ENCODE measurements around the gene PAX6. TPM values are rescaled to one million over a fixed set of nuclear protein-coding genes. Genes with fewer than 3 reads are reported as not detected.

PAX6 gene
- total RNA-seq, 1 donor from 2014 or later: 0.46 TPM

GRCh38 chr11:31801298-31801702, 9.8 kb downstream of the PAX6 start:
- intact Hi-C loops (cut with DNase I): no loop called here
- no peak for DNase-seq (ENCODE audit: low spot score)

GRCh38 chr11:31800398-31801265, 10.5 kb downstream of the PAX6 start:
- intact Hi-C loops (cut with DNase I): no loop called here
- no peak for DNase-seq (ENCODE audit: low spot score)

- intact Hi-C loops (cut with DNase I): no loop called here
- no peak for DNase-seq (ENCODE audit: low spot score)
These were observed 11.4 kb downstream of the PAX6 start for GRCh38 chr11:31799435-31800397.

- no peak for DNase-seq (ENCODE audit: low spot score)
- intact Hi-C loops (cut with DNase I): no loop called here
These were observed 12.3 kb downstream of the PAX6 start for GRCh38 chr11:31798554-31799434.

- intact Hi-C loops (cut with DNase I): no loop called here
- no peak for DNase-seq (ENCODE audit: low spot score)
These were observed 13.0 kb downstream of the PAX6 start for GRCh38 chr11:31798057-31798553.

GRCh38 chr11:31797190-31798056, 13.7 kb downstream of the PAX6 start:
- intact Hi-C loops (cut with DNase I): no loop called here
- DNase-seq (ENCODE audit: low spot score): no peak

- intact Hi-C loops (cut with DNase I): no loop called here
- no peak for DNase-seq (ENCODE audit: low spot score)
These were observed 14.5 kb downstream of the PAX6 start for GRCh38 chr11:31796499-31797189.

GRCh38 chr11:31795706-31796498, 15.2 kb downstream of the PAX6 start:
- intact Hi-C loops (cut with DNase I): no loop called here
- DNase-seq (ENCODE audit: low spot score): no peak

- intact Hi-C loops (cut with DNase I): no loop called here
- DNase-seq (ENCODE audit: low spot score): no peak
These were observed 16.6 kb downstream of the PAX6 start for GRCh38 chr11:31794548-31794947.

GRCh38 chr11:31793264-31793663, 17.9 kb downstream of the PAX6 start:
- intact Hi-C loops (cut with DNase I): no loop called here
- no peak for DNase-seq (ENCODE audit: low spot score)

GRCh38 chr11:31792456-31792855, 18.7 kb downstream of the PAX6 start:
- DNase-seq (ENCODE audit: low spot score): no peak
- intact Hi-C loops (cut with DNase I): no loop called here

GRCh38 chr11:31792036-31792435, 19.1 kb downstream of the PAX6 start:
- intact Hi-C loops (cut with DNase I): no loop called here

GRCh38 chr11:31790649-31791048, 20.5 kb downstream of the PAX6 start:
- DNase-seq (ENCODE audit: low spot score): no peak
- intact Hi-C loops (cut with DNase I): no loop called here

More at GRCh38 chr11:31792036-31792435, 19.1 kb downstream of the PAX6 start:
- no peak for DNase-seq (ENCODE audit: low spot score)

GRCh38 chr11:31788085-31788484, 23.0 kb downstream of the PAX6 start:
- no peak for DNase-seq (ENCODE audit: low spot score)
- intact Hi-C loops (cut with DNase I): no loop called here

GRCh38 chr11:31786996-31787685, 24.0 kb downstream of the PAX6 start:
- no peak for DNase-seq (ENCODE audit: low spot score)
- intact Hi-C loops (cut with DNase I): no loop called here

GRCh38 chr11:31784611-31785010, 26.5 kb downstream of the PAX6 start:
- intact Hi-C loops (cut with DNase I): no loop called here

More at GRCh38 chr11:31784611-31785010, 26.5 kb downstream of the PAX6 start:
- no peak for DNase-seq (ENCODE audit: low spot score)
